ENCODE measurements around the gene HOXC4. TPM values are rescaled to one million over a fixed set of nuclear protein-coding genes. Genes with fewer than 3 reads are reported as not detected.

Gene HOXC4
- total and polyA plus RNA-seq, 5 donors from 2014 or later, result 0.09 to 0.32 TPM; not detected in 3

DNA sequence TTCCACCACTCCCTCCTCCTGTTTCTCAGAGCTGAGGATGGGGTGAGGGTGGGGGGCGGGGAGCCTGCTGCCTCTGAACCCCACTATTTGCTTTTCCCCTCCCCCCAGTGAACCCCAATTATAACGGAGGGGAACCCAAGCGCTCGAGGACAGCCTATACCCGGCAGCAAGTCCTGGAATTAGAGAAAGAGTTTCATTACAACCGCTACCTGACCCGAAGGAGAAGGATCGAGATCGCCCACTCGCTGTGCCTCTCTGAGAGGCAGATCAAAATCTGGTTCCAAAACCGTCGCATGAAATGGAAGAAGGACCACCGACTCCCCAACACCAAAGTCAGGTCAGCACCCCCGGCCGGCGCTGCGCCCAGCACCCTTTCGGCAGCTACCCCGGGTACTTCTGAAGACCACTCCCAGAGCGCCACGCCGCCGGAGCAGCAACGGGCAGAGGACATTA is 1.1 kb downstream of the HOXC4 start:
- Histone ChIP-seq H3K4me3 (ENCODE audit: low read depth, low read length) (no peak overlapping the region), H3K27ac (ENCODE audit: insufficient read depth, low read length, poor library complexity, severe bottlenecking) (no peak overlapping the region), H3K9me3 (ENCODE audit: control insufficient read depth in 2 of 2, low read length in 2 of 2) (no peaks in the 10 kb centered on the region), H3K27me3 (ENCODE audit: control insufficient read depth, insufficient read depth, low read length) (peaks cover 48% of the 10 kb centered on the region), H3K36me3 (ENCODE audit: control insufficient read depth, insufficient read depth, low read length) (no peaks in the 10 kb centered on the region), H3K4me1 (ENCODE audit: control insufficient read depth, insufficient read depth, low read length, poor library complexity, severe bottlenecking) (peaks cover 31% of the 10 kb centered on the region)
- Mint-ChIP-seq H3K4me3 (peak overlapping the region in 2 of 4 donors; percentile 46 to 83), H3K4me1 (peaks cover 5 to 41% (median 12%) of the 10 kb centered on the region in 4 donors), H3K27ac (no peak overlapping the region), H3K36me3 (no peaks in the 10 kb centered on the region), H3K27me3 (peaks cover 93% of the 10 kb centered on the region), H3K9me3 (peaks cover 0 to 8% (median 0%) of the 10 kb centered on the region in 7 donors)
- ATAC-seq (ENCODE audit: low read depth in 2 of 2) (no peak), DNase-seq (no peak)

DNA sequence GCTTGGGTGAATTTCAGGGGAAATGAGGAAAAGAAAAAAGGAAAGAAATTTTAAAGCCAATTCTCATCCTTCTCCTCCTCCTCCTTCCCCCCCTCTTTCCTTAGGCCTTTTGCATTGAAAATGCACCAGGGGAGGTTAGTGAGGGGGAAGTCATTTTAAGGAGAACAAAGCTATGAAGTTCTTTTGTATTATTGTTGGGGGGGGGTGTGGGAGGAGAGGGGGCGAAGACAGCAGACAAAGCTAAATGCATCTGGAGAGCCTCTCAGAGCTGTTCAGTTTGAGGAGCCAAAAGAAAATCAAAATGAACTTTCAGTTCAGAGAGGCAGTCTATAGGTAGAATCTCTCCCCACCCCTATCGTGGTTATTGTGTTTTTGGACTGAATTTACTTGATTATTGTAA is 1.9 kb downstream of the HOXC4 start:
- H3K27me3 Mint-ChIP-seq, result peaks cover 91% of the 10 kb centered on the region
- Histone ChIP-seq H3K27ac (ENCODE audit: insufficient read depth, low read length, poor library complexity, severe bottlenecking) (no peak overlapping the region), H3K9me3 (ENCODE audit: control insufficient read depth in 2 of 2, low read length in 2 of 2) (no peaks in the 10 kb centered on the region), H3K4me3 (ENCODE audit: low read depth, low read length) (no peak overlapping the region), H3K4me1 (ENCODE audit: control insufficient read depth, insufficient read depth, low read length, poor library complexity, severe bottlenecking) (peaks cover 24% of the 10 kb centered on the region), H3K36me3 (ENCODE audit: control insufficient read depth, insufficient read depth, low read length) (no peaks in the 10 kb centered on the region), H3K27me3 (ENCODE audit: control insufficient read depth, insufficient read depth, low read length) (peaks cover 46% of the 10 kb centered on the region)
- ATAC-seq (ENCODE audit: low read depth in 2 of 2) (no peak), DNase-seq (no peak)
- peaks cover 5 to 33% (median 8%) of the 10 kb centered on the region in 4 donors for H3K4me1 Mint-ChIP-seq
- peaks cover 0 to 8% (median 0%) of the 10 kb centered on the region in 7 donors for H3K9me3 Mint-ChIP-seq
- H3K36me3 Mint-ChIP-seq, result no peaks in the 10 kb centered on the region
- H3K4me3 Mint-ChIP-seq, result no peak overlapping the region
- no peak overlapping the region for H3K27ac Mint-ChIP-seq

DNA sequence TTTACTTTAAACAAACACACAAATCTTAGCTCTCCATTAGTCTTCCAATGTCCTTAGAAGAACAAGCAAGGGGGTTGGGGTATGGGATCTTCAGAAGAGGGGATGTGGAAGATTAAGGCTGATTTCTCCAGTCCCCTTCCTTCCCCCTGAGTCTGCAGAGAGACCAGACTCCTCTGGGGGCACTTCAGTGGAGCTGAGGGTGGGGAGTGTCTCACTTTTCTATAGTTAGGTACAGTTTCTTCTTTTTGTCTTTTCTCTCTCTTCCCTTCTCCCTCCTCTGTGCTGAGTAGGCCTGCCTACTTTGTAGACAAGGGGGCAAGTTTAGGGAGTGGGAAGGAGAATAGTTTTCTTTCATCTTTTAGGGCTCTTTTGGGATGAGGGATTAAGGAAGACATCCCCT is 2.5 kb downstream of the HOXC4 start:
- peaks cover 91% of the 10 kb centered on the region for H3K27me3 Mint-ChIP-seq
- no peak overlapping the region for H3K4me3 Mint-ChIP-seq
- peaks cover 45% of the 10 kb centered on the region for H3K27me3 ChIP-seq (ENCODE audit: control insufficient read depth, insufficient read depth, low read length)
- peaks cover 0 to 8% (median 0%) of the 10 kb centered on the region in 7 donors for H3K9me3 Mint-ChIP-seq
- H3K27ac Mint-ChIP-seq, result no peak overlapping the region
- no peaks in the 10 kb centered on the region for H3K36me3 ChIP-seq (ENCODE audit: control insufficient read depth, insufficient read depth, low read length)
- H3K36me3 Mint-ChIP-seq, result no peaks in the 10 kb centered on the region
- DNase-seq (no peak), ATAC-seq (ENCODE audit: low read depth in 2 of 2) (no peak)
- no peak overlapping the region for H3K4me3 ChIP-seq (ENCODE audit: low read depth, low read length)
- no peak overlapping the region for H3K27ac ChIP-seq (ENCODE audit: insufficient read depth, low read length, poor library complexity, severe bottlenecking)
- peaks cover 5 to 30% (median 6%) of the 10 kb centered on the region in 4 donors for H3K4me1 Mint-ChIP-seq
- H3K4me1 ChIP-seq (ENCODE audit: control insufficient read depth, insufficient read depth, low read length, poor library complexity, severe bottlenecking), result peaks cover 24% of the 10 kb centered on the region
- no peaks in the 10 kb centered on the region for H3K9me3 ChIP-seq (ENCODE audit: control insufficient read depth in 2 of 2, low read length in 2 of 2)

DNA sequence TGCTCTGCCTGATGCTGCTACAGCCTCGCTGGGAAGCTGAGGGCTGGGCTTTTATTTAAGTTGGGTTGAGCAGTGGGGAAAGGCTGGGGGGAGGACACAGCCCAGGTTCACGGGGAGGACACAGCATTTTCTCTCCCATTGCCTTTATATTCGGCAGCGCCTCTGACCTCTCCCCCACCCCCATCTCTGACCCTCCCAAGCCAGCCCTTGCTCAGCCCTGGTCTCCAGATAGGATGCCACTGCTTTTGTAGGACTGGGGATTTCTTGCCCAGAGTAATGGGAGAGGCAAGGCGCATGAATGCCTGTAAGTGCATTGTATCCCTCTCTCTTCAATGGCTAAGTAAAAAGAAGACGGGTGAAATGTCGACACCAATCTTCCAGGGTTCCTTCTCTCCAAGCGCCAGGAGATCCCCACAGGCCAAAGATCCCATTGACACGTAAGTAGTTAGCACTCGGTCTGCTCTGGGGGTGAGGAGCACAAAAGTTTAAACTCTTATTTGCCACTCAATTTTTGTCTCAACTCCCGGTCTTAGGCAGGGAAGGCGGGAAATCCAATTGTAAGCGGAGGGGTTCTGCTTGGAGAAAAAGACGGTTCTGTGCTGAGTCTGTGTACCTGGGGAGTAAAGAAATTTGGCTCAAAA is 4.6 kb downstream of the HOXC4 start:
- peaks cover 5% of the 10 kb centered on the region for H3K36me3 Mint-ChIP-seq
- H3K4me3 Mint-ChIP-seq, result no peak overlapping the region
- H3K36me3 ChIP-seq (ENCODE audit: control insufficient read depth, insufficient read depth, low read length), result no peaks in the 10 kb centered on the region
- no peaks in the 10 kb centered on the region for H3K9me3 ChIP-seq (ENCODE audit: control insufficient read depth in 2 of 2, low read length in 2 of 2)
- H3K27me3 ChIP-seq (ENCODE audit: control insufficient read depth, insufficient read depth, low read length), result peaks cover 42% of the 10 kb centered on the region
- no peak overlapping the region for H3K27ac Mint-ChIP-seq
- H3K4me1 ChIP-seq (ENCODE audit: control insufficient read depth, insufficient read depth, low read length, poor library complexity, severe bottlenecking), result peaks cover 9% of the 10 kb centered on the region
- H3K27ac ChIP-seq (ENCODE audit: insufficient read depth, low read length, poor library complexity, severe bottlenecking), result no peak overlapping the region
- peaks cover 88% of the 10 kb centered on the region for H3K27me3 Mint-ChIP-seq
- DNase-seq (no peak), ATAC-seq (ENCODE audit: low read depth in 2 of 2) (no peak)
- H3K9me3 Mint-ChIP-seq, result peaks cover 0 to 8% (median 0%) of the 10 kb centered on the region in 7 donors
- H3K4me3 ChIP-seq (ENCODE audit: low read depth, low read length), result no peak overlapping the region
- peaks cover 0 to 13% (median 3%) of the 10 kb centered on the region in 4 donors for H3K4me1 Mint-ChIP-seq

DNA sequence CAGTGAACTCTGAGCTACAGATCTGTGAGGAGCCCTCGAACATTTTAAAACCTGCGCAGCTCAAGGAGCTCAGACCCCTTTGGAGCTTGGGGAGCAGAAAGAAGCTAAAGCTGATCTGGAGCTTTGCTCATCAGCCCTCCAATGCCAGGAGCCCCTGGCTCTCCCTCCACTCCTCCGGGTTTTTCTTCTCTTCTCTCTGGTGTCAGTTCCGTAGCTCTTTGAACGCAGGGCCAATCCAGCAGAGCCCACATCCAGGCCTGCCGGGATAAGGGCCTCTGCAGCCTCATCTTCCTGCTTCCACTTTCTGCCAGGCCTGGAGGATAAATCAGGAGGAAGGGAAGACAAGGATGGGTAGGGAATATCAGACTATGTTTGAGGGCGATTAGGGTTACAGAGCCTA is 6.0 kb downstream of the HOXC4 start:
- no peak overlapping the region for H3K27ac ChIP-seq (ENCODE audit: insufficient read depth, low read length, poor library complexity, severe bottlenecking)
- H3K9me3 ChIP-seq (ENCODE audit: control insufficient read depth in 2 of 2, low read length in 2 of 2), result no peaks in the 10 kb centered on the region
- peaks cover 87% of the 10 kb centered on the region for H3K27me3 Mint-ChIP-seq
- H3K9me3 Mint-ChIP-seq, result peaks cover 0 to 4% (median 0%) of the 10 kb centered on the region in 7 donors
- peaks cover under 1% of the 10 kb centered on the region for H3K4me1 ChIP-seq (ENCODE audit: control insufficient read depth, insufficient read depth, low read length, poor library complexity, severe bottlenecking)
- peaks cover 0 to 2% (median under 1%) of the 10 kb centered on the region in 4 donors for H3K4me1 Mint-ChIP-seq
- peaks cover 5% of the 10 kb centered on the region for H3K36me3 Mint-ChIP-seq
- H3K4me3 ChIP-seq (ENCODE audit: low read depth, low read length), result no peak overlapping the region
- H3K36me3 ChIP-seq (ENCODE audit: control insufficient read depth, insufficient read depth, low read length), result no peaks in the 10 kb centered on the region
- no peak overlapping the region for H3K27ac Mint-ChIP-seq
- peak overlapping the region in 1 of 4 donors; percentile 38 for H3K4me3 Mint-ChIP-seq
- DNase-seq (no peak), ATAC-seq (ENCODE audit: low read depth in 2 of 2) (no peak)
- H3K27me3 ChIP-seq (ENCODE audit: control insufficient read depth, insufficient read depth, low read length), result peaks cover 50% of the 10 kb centered on the region

DNA sequence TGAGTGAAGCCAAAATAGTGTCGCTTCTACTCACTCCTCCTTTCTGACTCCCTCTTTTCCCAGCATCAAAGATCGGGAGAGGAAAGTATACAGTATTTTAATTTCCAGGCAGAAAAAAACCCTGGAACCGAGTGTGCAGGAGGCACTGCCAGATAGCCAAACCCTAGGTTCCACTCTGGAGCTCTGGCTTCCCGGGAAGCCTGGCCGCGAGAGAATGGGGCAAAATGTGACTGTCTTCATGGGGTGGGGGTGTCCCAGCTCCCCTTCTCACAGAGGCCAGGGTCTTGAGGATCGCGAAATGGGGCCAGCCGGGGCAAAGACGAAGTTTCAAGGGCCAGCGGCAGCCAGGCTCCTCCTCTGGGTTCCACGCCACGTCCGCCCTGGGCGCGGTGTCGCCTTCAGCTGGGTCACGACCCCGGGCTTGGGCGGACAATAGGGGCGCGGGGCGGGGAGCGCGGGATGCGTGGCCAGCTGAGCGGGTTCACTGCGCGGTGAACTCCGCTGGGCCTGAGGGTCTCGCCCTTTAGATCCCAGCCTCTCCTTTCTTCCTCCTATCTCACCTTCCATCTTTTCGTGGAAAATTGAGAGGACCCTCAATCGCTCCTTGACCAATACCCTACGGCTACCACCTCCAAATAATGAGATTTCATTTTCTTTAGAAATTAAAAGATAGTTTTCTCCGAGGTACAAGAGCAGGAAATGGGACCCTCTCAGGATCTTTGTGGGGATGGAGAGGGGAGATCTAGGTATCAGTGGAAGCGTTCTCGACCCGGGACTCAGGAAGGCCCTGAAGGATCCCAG is 6.7 kb downstream of the HOXC4 start:
- H3K4me1 Mint-ChIP-seq, result no peaks in the 10 kb centered on the region
- ATAC-seq (ENCODE audit: low read depth in 2 of 2) (no peak), DNase-seq (no peak)
- no peak overlapping the region for H3K27ac ChIP-seq (ENCODE audit: insufficient read depth, low read length, poor library complexity, severe bottlenecking)
- no peaks in the 10 kb centered on the region for H3K4me1 ChIP-seq (ENCODE audit: control insufficient read depth, insufficient read depth, low read length, poor library complexity, severe bottlenecking)
- H3K27ac Mint-ChIP-seq, result no peak overlapping the region
- peaks cover 55% of the 10 kb centered on the region for H3K27me3 ChIP-seq (ENCODE audit: control insufficient read depth, insufficient read depth, low read length)
- H3K9me3 Mint-ChIP-seq, result peaks cover 0 to 3% (median 0%) of the 10 kb centered on the region in 7 donors
- H3K36me3 Mint-ChIP-seq, result peaks cover 5% of the 10 kb centered on the region
- no peak overlapping the region for H3K4me3 Mint-ChIP-seq
- peaks cover 80% of the 10 kb centered on the region for H3K27me3 Mint-ChIP-seq
- H3K9me3 ChIP-seq (ENCODE audit: control insufficient read depth in 2 of 2, low read length in 2 of 2), result no peaks in the 10 kb centered on the region
- H3K36me3 ChIP-seq (ENCODE audit: control insufficient read depth, insufficient read depth, low read length), result no peaks in the 10 kb centered on the region
- H3K4me3 ChIP-seq (ENCODE audit: low read depth, low read length), result no peak overlapping the region

DNA sequence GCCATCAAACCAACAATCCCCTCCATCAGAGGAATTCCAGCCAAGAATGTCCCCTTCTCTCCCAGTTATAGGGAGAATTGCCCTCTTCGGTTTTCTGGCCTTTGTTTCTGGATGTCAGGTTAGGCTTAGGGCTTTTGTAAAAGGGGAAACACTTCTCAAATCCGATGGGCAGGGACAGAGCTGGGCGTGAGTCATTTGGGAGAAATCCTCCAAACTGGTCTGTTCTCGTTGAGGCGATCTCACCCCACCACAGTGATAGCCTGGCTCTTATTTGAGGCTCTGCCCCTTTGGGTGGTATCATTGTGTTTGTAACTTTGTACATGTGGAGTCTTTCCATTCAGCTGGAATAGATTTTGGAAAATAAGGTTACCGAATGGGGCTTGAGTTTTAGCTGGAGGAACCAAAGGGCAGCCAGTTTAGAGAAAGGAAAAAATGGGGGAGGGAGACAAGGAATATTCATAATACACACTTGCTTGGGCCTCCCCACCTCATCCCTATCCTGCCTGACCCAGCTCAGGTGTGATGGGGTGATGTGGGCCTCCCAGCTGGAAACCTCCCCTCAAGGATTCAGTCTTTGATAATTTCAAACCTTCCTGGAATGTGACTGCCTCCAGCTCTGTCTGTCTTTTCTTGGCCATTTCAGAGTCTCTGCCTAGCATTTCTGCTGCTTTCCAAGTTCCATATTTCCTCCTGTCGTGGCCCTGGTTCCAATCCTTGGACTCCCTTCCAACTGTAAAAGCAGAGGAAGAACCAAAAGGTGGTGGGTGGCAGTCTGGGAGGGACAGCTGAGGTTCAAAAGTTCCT is 7.5 kb downstream of the HOXC4 start:
- H3K27ac Mint-ChIP-seq, result no peak overlapping the region
- peaks cover 5% of the 10 kb centered on the region for H3K36me3 Mint-ChIP-seq
- H3K4me1 Mint-ChIP-seq, result no peaks in the 10 kb centered on the region
- no peak overlapping the region for H3K4me3 Mint-ChIP-seq
- DNase-seq, result no peak
- no peak overlapping the region for H3K27ac ChIP-seq (ENCODE audit: insufficient read depth, low read length, poor library complexity, severe bottlenecking)
- no peaks in the 10 kb centered on the region for H3K9me3 ChIP-seq (ENCODE audit: control insufficient read depth in 2 of 2, low read length in 2 of 2)
- no peaks in the 10 kb centered on the region for H3K36me3 ChIP-seq (ENCODE audit: control insufficient read depth, insufficient read depth, low read length)
- H3K27me3 Mint-ChIP-seq, result peaks cover 78% of the 10 kb centered on the region
- ATAC-seq (ENCODE audit: low read depth in 2 of 2), result no peak
- H3K4me3 ChIP-seq (ENCODE audit: low read depth, low read length), result no peak overlapping the region
- H3K4me1 ChIP-seq (ENCODE audit: control insufficient read depth, insufficient read depth, low read length, poor library complexity, severe bottlenecking), result no peaks in the 10 kb centered on the region
- peaks cover 0 to 3% (median 0%) of the 10 kb centered on the region in 7 donors for H3K9me3 Mint-ChIP-seq
- peaks cover 61% of the 10 kb centered on the region for H3K27me3 ChIP-seq (ENCODE audit: control insufficient read depth, insufficient read depth, low read length)
